Mucosa of descending colon (tissue), 3 donors: Measurements from ENCODE around the gene DSCAML1. TPM values are rescaled to one million over a fixed set of nuclear protein-coding genes. Genes with fewer than 3 reads are reported as not detected.
A peak's percentile ranks its signal among the peaks of the same experiment; 100 is the strongest.

Source experiments
- ATAC-seq: fragments of 200-7000 bp; cut with Tn5 transposase; one replicate; pipeline ENCODE4 v1.9.1; 2020; ENCODE audit warnings: mild to moderate bottlenecking, moderate library complexity
- DNase-seq, 3 donors: peaks; one replicate each; pipeline ENCODE4 v3.0.0-alpha.2; 2020
- H3K36me3 ChIP-seq: fragments of 200-600 bp; one replicate; pipeline ENCODE4 v1.8.0; 2021; ENCODE audit warnings: low read depth, mild to moderate bottlenecking
- H3K4me1 ChIP-seq: fragments of 200-600 bp; one replicate; pipeline ENCODE4 v1.8.0; 2021; ENCODE audit warnings: low read depth, mild to moderate bottlenecking
- H3K4me3 ChIP-seq: fragments of 200-600 bp; one replicate; pipeline ENCODE4 v1.8.0; 2021; ENCODE audit warnings: mild to moderate bottlenecking
- H3K9me3 ChIP-seq: fragments of 200-600 bp; one replicate; pipeline ENCODE4 v1.8.0; 2021; ENCODE audit warnings: mild to moderate bottlenecking
- intact Hi-C, 2 donors: fragments of 100-400 bp; cut with DNase I in 1 of 2; cut with micrococcal nuclease in 1 of 2; formaldehyde crosslinking; loops; one replicate each; pipeline versions ENCODE4 v1.11.0 to v1.11.1; 2022; cut with DNase I, micrococcal nuclease
- total RNA-seq, 3 donors: library from RNA; stranded (reverse); fragmentation: NEBNext Ultra II Directional in 2 of 3; extraction: Animal tissue kit (Norgen Biotek cat#: 25700) in 2 of 3; gene quantifications; one replicate each; pipeline versions ENCODE4 v1.2.1 to v1.2.4, GENCODE V29; 2021 to 2023
- TF ChIP-seq, protein P1 (sequence below): fragments of 200-600 bp; IDR thresholded peaks from one replicate; pipeline ENCODE4 v1.8.0; 2022; ENCODE audit warnings: antibody characterized with exemption, mild to moderate bottlenecking
- donor health status: DM: no; HTN: no; CAD: no; lungs with moderate emphysema.
- donor health status: DM: no; HTN: no; CAD: no.
- donor health status: DM: no; HTN: yes; CAD: no.

Gene DSCAML1
- total RNA-seq, 3 donors from 2014 or later = 5.0 to 5.5 (median 5.3) TPM

DNA sequence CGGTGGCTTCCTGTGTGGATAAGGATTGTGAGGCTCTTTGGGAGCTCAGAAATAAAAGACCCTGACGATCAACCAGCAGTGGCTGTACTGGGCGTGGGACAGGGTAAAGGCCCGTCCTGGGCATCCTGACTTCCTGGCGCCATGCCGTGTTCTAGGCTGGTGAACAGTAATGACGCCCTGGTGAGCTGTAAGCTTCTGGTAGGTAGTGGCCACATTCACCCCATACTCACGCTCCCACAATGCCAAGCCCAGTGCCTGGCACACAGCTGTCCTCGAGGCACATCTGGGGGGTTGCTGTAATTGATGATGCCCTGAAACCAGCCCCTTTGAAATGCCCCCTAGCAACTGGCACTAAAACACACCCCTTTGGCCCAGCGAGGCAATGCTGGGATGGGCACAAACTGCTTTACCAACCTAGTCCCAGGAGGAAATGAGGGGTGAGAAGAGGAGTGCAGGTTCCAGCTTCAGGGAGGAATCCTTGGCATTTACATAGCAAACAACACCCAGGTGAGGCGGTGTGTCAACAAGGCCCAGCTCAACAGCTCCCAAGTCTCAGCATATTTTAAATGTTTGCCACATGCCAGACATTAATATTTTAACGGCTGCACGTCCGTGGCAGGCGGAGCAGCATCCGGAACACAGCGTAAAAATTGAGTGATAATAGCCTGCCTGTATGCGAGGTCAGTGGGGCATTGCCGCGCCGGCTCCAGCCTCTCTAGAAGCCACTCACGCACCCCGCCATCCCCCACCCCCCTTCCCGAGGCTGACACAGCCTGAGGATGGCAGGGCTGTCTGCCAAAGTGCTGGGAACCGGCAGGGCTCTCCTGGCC, 79.3 kb downstream of the DSCAML1 start:
- ATAC-seq (peak; percentile 90), DNase-seq (peak; percentile 49 to 59 (median 52))
- H3K4me3 ChIP-seq = no peak overlapping the region
- no peaks in the 10 kb centered on the region for H3K36me3 ChIP-seq
- H3K9me3 ChIP-seq = no peaks in the 10 kb centered on the region
- intact Hi-C loops = no loop called here
- TF ChIP-seq, protein P1, sequence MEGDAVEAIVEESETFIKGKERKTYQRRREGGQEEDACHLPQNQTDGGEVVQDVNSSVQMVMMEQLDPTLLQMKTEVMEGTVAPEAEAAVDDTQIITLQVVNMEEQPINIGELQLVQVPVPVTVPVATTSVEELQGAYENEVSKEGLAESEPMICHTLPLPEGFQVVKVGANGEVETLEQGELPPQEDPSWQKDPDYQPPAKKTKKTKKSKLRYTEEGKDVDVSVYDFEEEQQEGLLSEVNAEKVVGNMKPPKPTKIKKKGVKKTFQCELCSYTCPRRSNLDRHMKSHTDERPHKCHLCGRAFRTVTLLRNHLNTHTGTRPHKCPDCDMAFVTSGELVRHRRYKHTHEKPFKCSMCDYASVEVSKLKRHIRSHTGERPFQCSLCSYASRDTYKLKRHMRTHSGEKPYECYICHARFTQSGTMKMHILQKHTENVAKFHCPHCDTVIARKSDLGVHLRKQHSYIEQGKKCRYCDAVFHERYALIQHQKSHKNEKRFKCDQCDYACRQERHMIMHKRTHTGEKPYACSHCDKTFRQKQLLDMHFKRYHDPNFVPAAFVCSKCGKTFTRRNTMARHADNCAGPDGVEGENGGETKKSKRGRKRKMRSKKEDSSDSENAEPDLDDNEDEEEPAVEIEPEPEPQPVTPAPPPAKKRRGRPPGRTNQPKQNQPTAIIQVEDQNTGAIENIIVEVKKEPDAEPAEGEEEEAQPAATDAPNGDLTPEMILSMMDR = no peak
- H3K4me1 ChIP-seq = peaks cover 5% of the 10 kb centered on the region

DNA sequence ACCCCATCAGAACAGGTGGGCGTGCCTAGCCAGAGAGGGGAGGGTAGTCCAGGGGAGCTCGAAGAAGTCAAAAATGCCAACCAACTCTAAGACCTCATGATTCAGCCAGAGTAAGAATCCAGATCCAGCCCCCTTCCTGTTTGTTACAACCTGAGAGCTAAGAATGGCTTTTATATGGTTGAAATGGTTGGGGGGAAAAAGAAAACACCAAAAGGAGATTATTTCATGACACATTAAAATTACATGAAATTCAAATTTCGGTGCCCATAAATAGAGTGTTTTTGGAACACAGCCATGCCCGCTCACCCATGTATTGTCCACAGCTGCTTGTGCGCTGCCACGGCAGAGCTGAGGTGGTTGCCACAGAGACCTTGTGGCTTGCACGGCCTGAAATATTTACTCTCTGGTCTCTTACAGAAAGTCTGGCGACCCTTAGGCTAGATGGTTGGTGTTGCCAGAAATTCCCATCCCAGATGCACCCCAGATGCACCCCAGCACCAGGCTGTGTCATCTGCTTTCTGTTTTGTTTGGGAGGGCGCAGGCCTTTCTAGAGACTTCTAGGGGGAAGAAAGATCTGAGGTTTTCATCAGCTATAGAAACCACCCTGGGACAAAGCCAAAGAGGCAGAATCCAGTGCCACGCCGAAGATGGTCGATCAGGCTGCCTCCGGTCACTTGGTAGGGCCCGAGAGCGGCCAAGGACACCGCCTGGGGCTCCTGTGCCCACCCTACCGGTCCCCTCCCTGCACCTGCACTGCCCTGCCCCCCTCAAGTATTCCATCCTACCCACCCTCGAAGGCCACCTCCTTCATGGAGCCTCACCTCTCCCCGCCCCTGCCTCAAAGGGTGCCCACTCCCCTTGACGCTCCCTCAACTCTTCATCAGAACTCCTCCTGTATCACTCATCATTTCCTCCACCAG, 80.2 kb downstream of the DSCAML1 start:
- DNase-seq (no peak), ATAC-seq (no peak)
- Histone ChIP-seq H3K36me3 (no peaks in the 10 kb centered on the region), H3K4me3 (no peak overlapping the region), H3K9me3 (no peaks in the 10 kb centered on the region), H3K4me1 (peaks cover 5% of the 10 kb centered on the region)
- TF ChIP-seq, protein P1 = no peak
- intact Hi-C loops = no loop called here

DNA sequence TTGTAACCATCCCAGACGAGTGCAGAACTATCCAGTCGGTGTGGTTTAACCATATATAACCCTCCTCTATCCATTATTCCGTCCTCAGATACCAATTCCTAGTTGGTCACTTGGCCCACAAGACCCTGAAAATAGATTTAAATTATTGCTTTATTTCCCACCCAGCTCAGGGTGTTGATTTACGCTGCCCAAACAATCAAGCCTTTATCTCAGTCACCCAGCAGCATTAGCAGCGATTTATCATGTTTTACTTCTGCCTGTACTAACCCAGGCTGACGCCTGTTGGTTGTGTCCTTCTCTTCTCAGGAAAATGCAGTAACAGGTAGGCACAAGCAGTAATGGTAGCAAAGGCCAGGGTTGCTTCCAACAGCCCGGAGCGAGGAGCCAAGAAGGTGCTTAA, 81.2 kb downstream of the DSCAML1 start:
- Histone ChIP-seq H3K36me3 (no peaks in the 10 kb centered on the region), H3K4me1 (peaks cover 5% of the 10 kb centered on the region), H3K9me3 (no peaks in the 10 kb centered on the region), H3K4me3 (no peak overlapping the region)
- TF ChIP-seq, protein P1 = no peak
- intact Hi-C loops = no loop called here
- no peak for DNase-seq
- no peak for ATAC-seq

DNA sequence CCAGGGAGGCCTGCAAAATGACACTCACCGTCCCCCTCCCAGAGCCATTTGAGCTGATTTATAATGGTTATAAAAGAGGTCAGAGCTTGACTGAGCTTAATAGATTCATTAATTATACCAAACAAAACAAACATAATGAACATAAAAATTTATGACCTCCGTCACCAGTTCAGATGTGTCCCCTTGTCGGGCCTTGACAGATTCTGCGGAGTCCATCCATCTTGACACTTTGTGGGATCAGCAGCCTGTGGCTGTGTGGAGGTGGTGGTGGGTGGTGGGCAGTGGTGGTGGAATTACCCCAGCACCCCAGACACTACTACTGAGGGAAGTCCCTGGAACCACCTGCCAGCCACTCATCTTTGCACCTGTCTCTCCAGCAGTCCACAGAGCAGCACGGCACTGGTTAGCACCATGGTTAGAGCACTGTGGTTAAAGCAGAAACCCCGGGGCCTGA, 83.5 kb downstream of the DSCAML1 start:
- TF ChIP-seq, protein P1 = no peak
- intact Hi-C loops = no loop called here
- no peaks in the 10 kb centered on the region for H3K4me1 ChIP-seq
- no peaks in the 10 kb centered on the region for H3K36me3 ChIP-seq
- H3K9me3 ChIP-seq = no peaks in the 10 kb centered on the region
- DNase-seq (no peak), ATAC-seq (no peak)
- no peak overlapping the region for H3K4me3 ChIP-seq

DNA sequence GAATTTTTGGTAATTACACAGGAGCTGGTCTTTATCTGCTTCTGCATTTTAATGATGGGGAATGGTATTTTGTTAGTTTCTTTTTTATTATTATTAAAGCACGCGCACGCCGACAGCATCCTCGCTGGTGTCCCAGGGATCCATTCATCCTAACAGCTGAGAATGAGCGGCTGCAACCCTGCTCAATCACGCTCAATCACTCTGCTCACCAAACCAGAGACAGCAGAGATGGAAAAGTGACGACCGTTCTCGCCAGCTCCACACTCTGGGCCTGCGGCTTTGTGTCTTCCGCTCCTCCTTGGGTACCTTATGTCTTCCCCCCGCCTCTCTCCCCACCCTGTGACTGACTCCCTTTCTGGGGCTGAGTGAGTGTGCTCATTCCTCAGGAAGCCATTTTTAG, 84.5 kb downstream of the DSCAML1 start:
- ATAC-seq (no peak), DNase-seq (no peak)
- intact Hi-C loops = no loop called here

More for the DNA sequence above, 84.5 kb downstream of the DSCAML1 start:
- Histone ChIP-seq H3K4me3 (no peak overlapping the region), H3K36me3 (no peaks in the 10 kb centered on the region), H3K9me3 (no peaks in the 10 kb centered on the region), H3K4me1 (no peaks in the 10 kb centered on the region)
- TF ChIP-seq, protein P1 = no peak
